Gastroesophageal sphincter (tissue), 4 donors: Measurements from ENCODE around the gene WARS2. TPM values are rescaled to one million over a fixed set of nuclear protein-coding genes. Genes with fewer than 3 reads are reported as not detected.

Source experiments
- ATAC-seq: fragments of 150-250 bp; one replicate; pipeline ENCODE4 v1.9.1; 2016; ENCODE audit warnings: mild to moderate bottlenecking, moderate library complexity
- H3K27ac ChIP-seq, 4 donors: fragments of 200-600 bp; sonication (generic) in 3 of 4; 1 replicate in 3 of 4; 2 replicates in 1 of 4; pipeline ENCODE4 v1.5.1; 2016 to 2019
- H3K27me3 ChIP-seq: fragments of 200-600 bp; sonication (generic); one replicate; pipeline ENCODE4 v1.5.1; 2019
- H3K36me3 ChIP-seq, 2 donors: fragments of 200-600 bp; sonication (generic); one replicate each; pipeline ENCODE4 v1.5.1; 2019; ENCODE audit warnings: control low read depth in 1 of 2
- H3K4me1 ChIP-seq, 3 donors: fragments of 200-600 bp; sonication (generic); 1 replicate in 2 of 3; 2 replicates in 1 of 3; pipeline ENCODE4 v1.5.1; 2016 to 2019; ENCODE audit warnings: control low read depth in 2 of 3
- H3K4me3 ChIP-seq, 2 donors: fragments of 200-600 bp; sonication (generic); one replicate each; pipeline ENCODE4 v1.5.1; 2019; ENCODE audit warnings: mild to moderate bottlenecking in 1 of 2, moderate library complexity in 1 of 2
- H3K9me3 ChIP-seq, 3 donors: fragments of 200-600 bp; sonication (generic); one replicate each; pipeline ENCODE4 v1.5.1; 2017 to 2019; ENCODE audit warnings: control low read depth in 2 of 3
- EP300 ChIP-seq: sonication (generic); formaldehyde crosslinking; IDR thresholded peaks from one replicate; pipeline ENCODE4 v1.6.1; 2017; ENCODE audit warnings: antibody characterized with exemption, mild to moderate bottlenecking
- POLR2A ChIP-seq, 2 donors: fragments of 450-650 bp; IDR thresholded peaks; one replicate each; pipeline ENCODE4 v1.6.1; 2017; ENCODE audit warnings: antibody characterized with exemption in 2 of 2, mild to moderate bottlenecking in 2 of 2, moderate library complexity in 1 of 2
- POLR2AphosphoS5 ChIP-seq: sonication (generic); formaldehyde crosslinking; IDR thresholded peaks from one replicate; pipeline ENCODE4 v1.6.1; 2017; ENCODE audit warnings: antibody characterized with exemption
- WGBS, 2 donors: methylation state at CpG; one replicate each; pipeline ENCODE4 v1.1.5; 2018; ENCODE audit warnings: low coverage in 1 of 2; 5-methylcytosine and 5-hydroxymethylcytosine counted together
- total RNA-seq, 4 donors: library from RNA; depleted of rRNA; stranded (reverse); fragments of >200 nt; gene quantifications; one replicate each; pipeline ENCODE4 v1.1.0, GENCODE V29; 2016
- TF ChIP-seq, protein P1 (sequence below), 4 experiments: fragments of 200-600 bp in 2 of 4; fragments of 450-650 bp in 2 of 4; sonication (generic) in 1 of 4; IDR thresholded peaks; one replicate each; pipeline ENCODE4 v1.5.1; 2017 to 2019; ENCODE audit warnings: antibody characterized with exemption in 4 of 4, mild to moderate bottlenecking in 2 of 4, moderate library complexity in 2 of 4

WARS2 gene
- total RNA-seq, 4 donors from 2014 or later: 9.2 to 12.8 (median 11.7) TPM

DNA sequence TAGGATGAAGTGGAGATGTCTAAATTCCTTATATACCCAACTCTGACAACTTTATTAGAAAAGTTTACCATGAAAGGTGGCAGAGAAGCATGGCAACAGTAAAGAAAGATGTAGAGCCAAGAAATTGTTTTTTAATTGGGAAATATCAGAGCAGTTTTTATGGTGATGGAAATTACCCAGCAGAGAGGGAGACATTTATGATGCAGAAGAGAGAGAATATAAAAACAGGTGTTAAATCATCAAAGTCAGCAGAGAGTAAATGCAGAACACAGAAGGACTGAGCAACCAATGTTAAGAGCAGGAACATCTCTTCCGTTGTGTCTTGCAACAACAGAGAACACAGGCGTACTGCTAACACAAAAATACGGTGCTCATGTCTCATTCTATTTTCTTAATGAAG is 28.2 kb downstream of the WARS2 start:
- Histone ChIP-seq H3K4me3 (no peak overlapping the region), H3K36me3 (no peaks in the 10 kb centered on the region), H3K9me3 (no peaks in the 10 kb centered on the region), H3K27ac (no peak overlapping the region), H3K4me1 (peaks cover 0 to 7% (median 0%) of the 10 kb centered on the region in 3 donors), H3K27me3 (no peaks in the 10 kb centered on the region)
- TF ChIP-seq, protein P1, sequence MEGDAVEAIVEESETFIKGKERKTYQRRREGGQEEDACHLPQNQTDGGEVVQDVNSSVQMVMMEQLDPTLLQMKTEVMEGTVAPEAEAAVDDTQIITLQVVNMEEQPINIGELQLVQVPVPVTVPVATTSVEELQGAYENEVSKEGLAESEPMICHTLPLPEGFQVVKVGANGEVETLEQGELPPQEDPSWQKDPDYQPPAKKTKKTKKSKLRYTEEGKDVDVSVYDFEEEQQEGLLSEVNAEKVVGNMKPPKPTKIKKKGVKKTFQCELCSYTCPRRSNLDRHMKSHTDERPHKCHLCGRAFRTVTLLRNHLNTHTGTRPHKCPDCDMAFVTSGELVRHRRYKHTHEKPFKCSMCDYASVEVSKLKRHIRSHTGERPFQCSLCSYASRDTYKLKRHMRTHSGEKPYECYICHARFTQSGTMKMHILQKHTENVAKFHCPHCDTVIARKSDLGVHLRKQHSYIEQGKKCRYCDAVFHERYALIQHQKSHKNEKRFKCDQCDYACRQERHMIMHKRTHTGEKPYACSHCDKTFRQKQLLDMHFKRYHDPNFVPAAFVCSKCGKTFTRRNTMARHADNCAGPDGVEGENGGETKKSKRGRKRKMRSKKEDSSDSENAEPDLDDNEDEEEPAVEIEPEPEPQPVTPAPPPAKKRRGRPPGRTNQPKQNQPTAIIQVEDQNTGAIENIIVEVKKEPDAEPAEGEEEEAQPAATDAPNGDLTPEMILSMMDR (IDR thresholded peaks at IDR 0.05): no peak
- TF ChIP-seq EP300: no peak
- TF ChIP-seq POLR2AphosphoS5: no peak
- no peak for TF ChIP-seq POLR2A (IDR thresholded peaks at IDR 0.05)
- WGBS, 2 donors: 79 to 94% methylated on average over 3 of the region's 3 CpGs
- ATAC-seq: no peak

DNA sequence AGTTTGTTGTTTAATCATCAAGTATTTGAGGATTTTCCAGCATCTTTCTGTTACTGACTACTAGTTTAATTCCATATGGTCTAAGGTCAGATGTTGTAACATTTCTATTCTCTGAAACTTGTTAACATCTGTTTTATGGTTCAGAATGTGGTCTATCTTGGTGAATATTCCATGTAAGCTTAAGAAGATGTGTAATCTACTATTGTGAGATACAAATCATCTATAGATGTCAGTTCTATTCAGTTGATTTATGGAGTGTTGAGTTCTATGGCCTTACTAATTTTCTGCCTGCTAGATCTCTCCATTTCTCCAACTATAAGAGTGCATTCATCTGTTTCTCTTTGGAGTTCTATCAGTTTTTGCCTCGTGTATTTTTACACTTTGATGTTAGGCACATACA is 31.5 kb downstream of the WARS2 start:
- no peak overlapping the region for H3K27ac ChIP-seq
- no peak for TF ChIP-seq EP300
- TF ChIP-seq, protein P1 (IDR thresholded peaks at IDR 0.05): no peak
- TF ChIP-seq POLR2AphosphoS5: no peak
- TF ChIP-seq POLR2A (IDR thresholded peaks at IDR 0.05): no peak
- no peak for ATAC-seq
- H3K36me3 ChIP-seq: no peaks in the 10 kb centered on the region
- no peaks in the 10 kb centered on the region for H3K27me3 ChIP-seq
- no peaks in the 10 kb centered on the region for H3K9me3 ChIP-seq
- no peak overlapping the region for H3K4me3 ChIP-seq
- 60 to 63% methylated on average over 1 of the region's 1 CpG for WGBS, 2 donors
- H3K4me1 ChIP-seq: no peaks in the 10 kb centered on the region

DNA sequence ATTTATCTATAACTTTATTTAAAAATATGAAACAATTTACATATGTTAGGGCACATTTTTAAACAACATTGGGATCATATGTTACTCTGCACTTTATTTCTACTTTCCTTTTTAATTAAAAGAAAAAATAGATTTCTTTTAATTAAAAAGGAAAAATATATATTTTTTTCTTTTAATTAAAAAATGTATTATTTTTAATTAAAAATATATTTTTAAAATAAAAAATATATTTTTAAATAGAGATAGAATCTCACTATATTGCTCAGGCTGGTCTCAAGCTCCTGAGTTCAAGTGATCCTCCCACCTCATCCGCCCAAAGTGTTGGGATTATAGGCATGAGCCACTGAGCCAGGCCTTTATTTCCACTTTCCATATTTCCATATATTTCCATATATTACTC is 36.7 kb downstream of the WARS2 start:
- WGBS, 2 donors: 86 to 100% methylated on average over 1 of the region's 1 CpG
- no peaks in the 10 kb centered on the region for H3K36me3 ChIP-seq
- no peaks in the 10 kb centered on the region for H3K27me3 ChIP-seq
- no peak overlapping the region for H3K27ac ChIP-seq
- TF ChIP-seq POLR2AphosphoS5: no peak
- no peak for TF ChIP-seq POLR2A (IDR thresholded peaks at IDR 0.05)
- TF ChIP-seq, protein P1 (IDR thresholded peaks at IDR 0.05): no peak
- TF ChIP-seq EP300: no peak
- H3K4me1 ChIP-seq: no peaks in the 10 kb centered on the region
- no peak for ATAC-seq
- no peaks in the 10 kb centered on the region for H3K9me3 ChIP-seq
- no peak overlapping the region for H3K4me3 ChIP-seq

DNA sequence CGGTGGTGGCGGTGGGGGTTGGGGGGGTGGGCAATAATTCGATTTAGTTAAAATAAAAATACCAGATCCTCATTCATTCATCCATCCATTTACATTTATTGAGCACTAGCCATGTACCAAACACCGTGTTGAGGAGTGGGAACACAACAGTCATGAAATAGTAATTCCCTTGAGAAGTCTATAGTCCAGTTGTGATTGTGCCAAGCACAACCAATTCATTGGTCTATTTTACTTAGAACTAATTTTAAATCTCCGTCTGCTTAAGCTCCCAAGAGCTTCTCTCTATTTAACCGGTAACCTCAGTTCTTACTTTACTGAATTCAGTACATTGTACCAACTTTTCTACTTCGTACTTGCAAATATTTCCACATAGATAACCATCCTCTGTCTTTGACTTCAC is 38.4 kb downstream of the WARS2 start:
- H3K9me3 ChIP-seq: no peaks in the 10 kb centered on the region
- no peaks in the 10 kb centered on the region for H3K27me3 ChIP-seq
- WGBS, 2 donors: 79 to 84% methylated on average over 7 of the region's 7 CpGs
- no peak for TF ChIP-seq EP300
- TF ChIP-seq POLR2A (IDR thresholded peaks at IDR 0.05): no peak
- TF ChIP-seq POLR2AphosphoS5: no peak
- TF ChIP-seq, protein P1 (IDR thresholded peaks at IDR 0.05): no peak
- no peaks in the 10 kb centered on the region for H3K4me1 ChIP-seq
- ATAC-seq: no peak
- peak overlapping the region in 1 of 4 donors; percentile 6 for H3K27ac ChIP-seq
- H3K4me3 ChIP-seq: no peak overlapping the region
- no peaks in the 10 kb centered on the region for H3K36me3 ChIP-seq

DNA sequence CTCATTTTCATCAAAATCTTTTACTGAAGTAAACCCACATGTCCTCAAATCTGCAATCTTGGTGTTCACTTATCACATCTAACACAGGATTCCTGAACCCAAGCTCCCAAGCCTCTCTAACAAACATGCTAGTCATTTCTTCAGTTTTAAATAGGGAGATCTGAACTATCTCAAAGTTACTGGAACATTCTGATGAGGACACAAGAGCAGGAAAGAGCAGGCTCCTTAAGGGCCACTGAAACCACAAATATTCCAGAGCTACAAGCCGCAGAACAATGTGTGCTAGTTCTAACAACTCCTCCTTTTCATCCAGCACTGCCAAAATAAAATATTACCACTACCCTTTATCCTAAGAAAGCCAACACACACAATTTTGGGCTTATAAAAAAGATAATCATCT is 38.9 kb downstream of the WARS2 start:
- no peak for TF ChIP-seq POLR2AphosphoS5
- no peak for TF ChIP-seq POLR2A (IDR thresholded peaks at IDR 0.05)
- TF ChIP-seq, protein P1 (IDR thresholded peaks at IDR 0.05): no peak
- TF ChIP-seq EP300: no peak
- H3K4me3 ChIP-seq: no peak overlapping the region
- ATAC-seq: peak; percentile 51
- peak overlapping the region in 1 of 4 donors; percentile 28 for H3K27ac ChIP-seq
- H3K4me1 ChIP-seq: no peaks in the 10 kb centered on the region
- no peaks in the 10 kb centered on the region for H3K27me3 ChIP-seq
- 67 to 100% methylated on average over 1 of the region's 1 CpG for WGBS, 2 donors
- H3K36me3 ChIP-seq: no peaks in the 10 kb centered on the region
- no peaks in the 10 kb centered on the region for H3K9me3 ChIP-seq
